ENCODE data around the gene UPB1.

GRCh38 chr22:24513378-24514240 is 18.5 kb downstream of the UPB1 start:
- TF ChIP-seq POLR2A (IDR thresholded peaks at IDR 0.05): no peak
- TF ChIP-seq CTCF (IDR thresholded peaks at IDR 0.05): no peak
